ENCODE results near the gene SIVA1. TPM values are rescaled to one million over a fixed set of nuclear protein-coding genes. Genes with fewer than 3 reads are reported as not detected.
A peak's percentile ranks its signal among the peaks of the same experiment; 100 is the strongest.
"Not testable (repeated sequence)": the region's sequence is repeated elsewhere in the genome, so short reads cannot be mapped to it uniquely, and the experiment has no call there.

SIVA1 gene
- polyA plus RNA-seq, 1 experiment = 49.7 TPM

GRCh38 chr14:104728631-104729030 lies 24.3 kb upstream of the SIVA1 start:
- no peaks in the 10 kb centered on the region; the same call in 1 of the 2 replicates for H3K9me3 ChIP-seq (ENCODE audit: control insufficient read depth, insufficient read depth, low read length)
- ChIA-PET POLR2A (interaction anchor here (1.3 to 1.6 kb wide), 3 partner anchors 14 to 48 kb away, joined by 3 to 6 read pairs (median 3); partner anchors contain the start of gene SIVA1), CTCF (no interaction called here)
- H3K27me3 ChIP-seq (ENCODE audit: control insufficient read depth, insufficient read depth, low read length) = peaks cover 6% of the 10 kb centered on the region
- H3K27ac ChIP-seq (ENCODE audit: low read depth, low read length) = no peak overlapping the region
- TF ChIP-seq CTCF (IDR thresholded peaks at IDR 0.05; ENCODE audit: low read depth, low read length) = no peak
- DNase-seq (ENCODE audit: low read depth, low spot score) = no peak
- no peak overlapping the region for H3K4me3 ChIP-seq (ENCODE audit: low read depth, low read length)

DNA sequence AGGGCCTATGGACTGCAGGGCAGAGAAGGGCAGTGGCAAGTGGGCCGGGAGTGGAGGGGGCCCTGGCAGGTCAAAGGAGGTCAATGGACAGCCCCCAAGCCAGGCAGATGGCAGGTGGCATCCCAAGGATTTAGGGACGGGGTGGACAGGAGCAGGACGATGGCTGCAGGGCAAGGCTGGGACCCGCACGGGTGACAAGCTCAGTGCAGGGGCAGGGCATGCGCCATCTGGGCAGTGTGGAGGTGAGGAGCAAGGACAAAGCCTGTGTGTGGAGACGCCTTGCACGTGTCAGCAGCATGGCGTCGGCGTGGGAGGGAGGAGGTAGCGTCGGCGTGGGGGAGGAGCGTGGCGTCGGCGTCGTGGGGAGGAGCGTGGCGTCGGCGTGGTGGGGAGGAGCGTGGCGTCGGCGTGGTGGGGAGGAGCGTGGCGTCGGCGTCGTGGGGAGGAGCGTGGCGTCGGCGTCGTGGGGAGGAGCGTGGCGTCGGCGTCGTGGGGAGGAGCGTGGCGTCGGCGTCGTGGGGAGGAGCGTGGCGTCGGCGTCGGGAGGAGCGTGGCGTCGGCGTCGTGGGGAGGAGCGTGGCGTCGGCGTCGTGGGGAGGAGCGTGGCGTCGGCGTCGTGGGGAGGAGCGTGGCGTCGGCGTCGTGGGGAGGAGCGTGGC lies 23.6 kb upstream of the SIVA1 start:
- CTCF ChIA-PET; DNase-seq (ENCODE audit: low read depth, low spot score); H3K4me3 ChIP-seq (ENCODE audit: low read depth, low read length); H3K27ac ChIP-seq (ENCODE audit: low read depth, low read length); H3K27me3 ChIP-seq (ENCODE audit: control insufficient read depth, insufficient read depth, low read length); H3K9me3 ChIP-seq (ENCODE audit: control insufficient read depth, insufficient read depth, low read length): not testable (repeated sequence)
- POLR2A ChIA-PET = interaction anchor here (1.3 to 1.6 kb wide), 2 partner anchors 13 to 24 kb away, joined by 3 to 6 read pairs; partner anchors contain the start of gene SIVA1

GRCh38 chr14:104729835-104730181 lies 23.1 kb upstream of the SIVA1 start:
- TF ChIP-seq CTCF (IDR thresholded peaks at IDR 0.05; ENCODE audit: low read depth, low read length) = no peak
- ChIA-PET CTCF (interaction anchor here (1.7 kb wide), 1 partner anchor 97 kb away, joined by 6 read pairs; no protein-coding TSS in a partner anchor), POLR2A (interaction anchor here (1.3 kb wide), 1 partner anchor 12 kb away, joined by 3 read pairs; no protein-coding TSS in a partner anchor)
- Histone ChIP-seq H3K27me3 (ENCODE audit: control insufficient read depth, insufficient read depth, low read length) (peaks cover 6% of the 10 kb centered on the region), H3K4me3 (ENCODE audit: low read depth, low read length) (no peak overlapping the region), H3K27ac (ENCODE audit: low read depth, low read length) (no peak overlapping the region), H3K9me3 (ENCODE audit: control insufficient read depth, insufficient read depth, low read length) (no peaks in the 10 kb centered on the region; the same call in 1 of the 2 replicates)
- no peak for DNase-seq (ENCODE audit: low read depth, low spot score)

- Histone ChIP-seq H3K27ac (ENCODE audit: low read depth, low read length) (no peak overlapping the region), H3K9me3 (ENCODE audit: control insufficient read depth, insufficient read depth, low read length) (no peaks in the 10 kb centered on the region; the same call in 1 of the 2 replicates), H3K27me3 (ENCODE audit: control insufficient read depth, insufficient read depth, low read length) (peaks cover 6% of the 10 kb centered on the region), H3K4me3 (ENCODE audit: low read depth, low read length) (no peak overlapping the region)
- ChIA-PET POLR2A (no interaction called here), CTCF (interaction anchor here (1.1 to 1.7 kb wide), 2 partner anchors 38 to 96 kb away, joined by 6 to 7 read pairs; no protein-coding TSS in a partner anchor)
- no peak for DNase-seq (ENCODE audit: low read depth, low spot score)
- TF ChIP-seq CTCF (IDR thresholded peaks at IDR 0.05; ENCODE audit: low read depth, low read length) = no peak
Measured at GRCh38 chr14:104730487-104730886, 22.5 kb upstream of the SIVA1 start.

GRCh38 chr14:104731320-104732294 lies 21.3 kb upstream of the SIVA1 start:
- H3K9me3 ChIP-seq (ENCODE audit: control insufficient read depth, insufficient read depth, low read length) = no peaks in the 10 kb centered on the region; the same call in 1 of the 2 replicates
- peak; percentile 43 for TF ChIP-seq CTCF (IDR thresholded peaks at IDR 0.05; ENCODE audit: low read depth, low read length)
- no peak overlapping the region for H3K27ac ChIP-seq (ENCODE audit: low read depth, low read length)
- CTCF ChIA-PET = interaction anchor here (1.1 to 1.7 kb wide), 2 partner anchors 37 to 95 kb away, joined by 6 to 7 read pairs; no protein-coding TSS in a partner anchor
- POLR2A ChIA-PET = interaction anchor here (1.0 kb wide), 1 partner anchor 21 kb away, joined by 4 read pairs; the partner anchor contains the start of gene SIVA1
- H3K4me3 ChIP-seq (ENCODE audit: low read depth, low read length) = no peak overlapping the region
- DNase-seq (ENCODE audit: low read depth, low spot score) = no peak
- peaks cover 6% of the 10 kb centered on the region for H3K27me3 ChIP-seq (ENCODE audit: control insufficient read depth, insufficient read depth, low read length)
